Measurements from ENCODE around the gene BST1. TPM values are rescaled to one million over a fixed set of nuclear protein-coding genes. Genes with fewer than 3 reads are reported as not detected.

The BST1 gene
- total RNA-seq, 1 experiment from 2014 or later = not detected

GRCh38 chr4:15765391-15765790, 62.5 kb downstream of the BST1 start:
- Histone ChIP-seq H3K9me3 (ENCODE audit: control insufficient read depth, low read depth, low read length) (no peaks in the 10 kb centered on the region), H3K23me2 (ENCODE audit: insufficient read length, low read depth, low read length, poor library complexity, severe bottlenecking) (no peaks in the 10 kb centered on the region), H4K5ac (ENCODE audit: insufficient read length, low read depth, low read length) (no peak overlapping the region), H3K27me3 (ENCODE audit: insufficient read depth, low read length) (no peaks in the 10 kb centered on the region), H3T11ph (ENCODE audit: low read length) (no peak overlapping the region), H3K56ac (ENCODE audit: insufficient read length, low read depth, low read length) (no peak overlapping the region), H3K14ac (ENCODE audit: insufficient read depth, low read length) (no peak overlapping the region), H2BK12ac (ENCODE audit: insufficient read length, low read depth, low read length) (no peak overlapping the region), H2AK5ac (ENCODE audit: insufficient read length, low read length) (no peak overlapping the region), H3K4ac (ENCODE audit: low read depth, low read length) (no peak overlapping the region), H3K18ac (ENCODE audit: insufficient read length, low read depth, low read length) (no peak overlapping the region), H3K4me2 (ENCODE audit: insufficient read depth, insufficient read length, low read length) (no peak overlapping the region), H3K79me1 (ENCODE audit: insufficient read depth, low read depth, low read length, poor library complexity, severe bottlenecking) (no peaks in the 10 kb centered on the region), H3K4me1 (ENCODE audit: insufficient read depth, low read length) (no peaks in the 10 kb centered on the region), H3K27ac (ENCODE audit: insufficient read length, low read depth, low read length) (no peak overlapping the region), H4K91ac (ENCODE audit: insufficient read length, low read depth, low read length) (no peak overlapping the region), H3K9ac (ENCODE audit: extremely low read depth, insufficient read length, low read length) (no peak overlapping the region), H4K20me1 (ENCODE audit: control insufficient read depth, insufficient read depth, insufficient read length) (no peaks in the 10 kb centered on the region), H2BK5ac (ENCODE audit: insufficient read length, low read length) (no peak overlapping the region), H4K8ac (replicated peaks; ENCODE audit: insufficient read length, low read depth, low read length) (no peak overlapping the region), H3K23ac (ENCODE audit: insufficient read length, low read depth, low read length) (no peak overlapping the region), H2BK20ac (ENCODE audit: low read depth, low read length, poor library complexity, severe bottlenecking) (no peak overlapping the region), H2AFZ (ENCODE audit: low read length) (no peak overlapping the region), H3K79me2 (ENCODE audit: insufficient read depth, low read length) (no peaks in the 10 kb centered on the region), H2BK15ac (ENCODE audit: low read depth, low read length) (no peak overlapping the region), H2BK120ac (ENCODE audit: low read depth, low read length, poor library complexity, severe bottlenecking) (no peak overlapping the region)
- no peak for DNase-seq
- H3K27ac Mint-ChIP-seq = no peak overlapping the region; a peak in 1 of 7 replicates
- no peaks in the 10 kb centered on the region for H3K9me3 Mint-ChIP-seq
- H3K4me3 Mint-ChIP-seq = no peak overlapping the region
- no CpG with 5 or more reads among the region's 6 CpGs for WGBS (ENCODE audit: extremely low coverage, insufficient read length, low lambda C conversion rate)
- no peaks in the 10 kb centered on the region; a peak in 1 of 7 replicates for H3K36me3 Mint-ChIP-seq (ENCODE audit: insufficient read depth in 1 of 3, low read depth in 3 of 3)
- H3K27me3 Mint-ChIP-seq (ENCODE audit: low read depth) = no peaks in the 10 kb centered on the region
- no peak for TF ChIP-seq CTCF (conservative IDR thresholded peaks at IDR 0.05)
- H3K4me1 Mint-ChIP-seq = peaks cover 3% of the 10 kb centered on the region in 2 experiments; a peak in 2 of 4 replicates
